ENCODE results near the gene ASB18. TPM values are rescaled to one million over a fixed set of nuclear protein-coding genes. Genes with fewer than 3 reads are reported as not detected.

Gene ASB18
- total RNA-seq, 1 experiment from 2014 or later = not detected

DNA sequence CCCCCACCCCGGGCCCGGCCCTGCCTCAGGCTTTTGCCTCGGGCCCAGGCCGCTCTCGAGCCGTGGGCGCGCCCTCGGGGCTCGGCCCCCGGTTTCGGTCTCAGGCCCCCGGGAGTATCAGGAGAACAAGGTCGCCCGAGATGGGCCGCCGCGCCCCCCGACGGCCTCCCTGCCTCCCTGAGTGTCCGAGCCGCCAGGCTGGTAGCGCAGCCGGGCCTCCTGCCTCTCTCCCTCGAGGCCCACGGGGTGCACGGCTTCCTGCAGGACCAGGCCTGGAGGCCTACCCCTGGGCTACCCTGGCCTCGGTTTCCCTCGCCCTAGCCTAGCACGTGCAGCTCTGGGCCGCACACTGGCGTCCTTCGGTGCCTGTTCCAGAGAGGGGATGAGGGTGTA lies 104.4 kb downstream of the ASB18 start:
- Histone ChIP-seq H3K4me2 (ENCODE audit: low read length) (no peak overlapping the region), H3K79me2 (ENCODE audit: insufficient read depth, low read length) (no peaks in the 10 kb centered on the region), H3K36me3 (ENCODE audit: control insufficient read depth in 1 of 2, insufficient read depth in 2 of 2, low read length in 2 of 2) (no peaks in the 10 kb centered on the region), H3K4me3 (replicated peaks in 1 of 2; ENCODE audit: low read depth in 1 of 2, low read length in 2 of 2) (no peak overlapping the region), H3K9ac (ENCODE audit: low read length) (no peak overlapping the region), H3K27me3 (ENCODE audit: insufficient read depth, low read length) (no peaks in the 10 kb centered on the region), H3K9me2 (ENCODE audit: insufficient read depth) (no peaks in the 10 kb centered on the region), H4K20me1 (ENCODE audit: insufficient read depth) (no peaks in the 10 kb centered on the region), H3K4me1 (ENCODE audit: control insufficient read depth in 1 of 2, insufficient read depth in 2 of 2, low read length in 2 of 2) (peaks cover 0 to 3% of the 10 kb centered on the region in 2 experiments; a peak in 1 of 4 replicates), H3K27ac (ENCODE audit: low read depth, low read length) (no peak overlapping the region), H2AFZ (ENCODE audit: low read depth, low read length, poor library complexity, severe bottlenecking) (no peak overlapping the region), H3K9me3 (ENCODE audit: control insufficient read depth in 1 of 2, insufficient read depth in 1 of 2, low read depth in 1 of 2, low read length in 2 of 2) (no peaks in the 10 kb centered on the region)
- RAD21 ChIA-PET (ENCODE audit: low non-redundant PET in 1 of 2, low total read pairs in 2 of 2, uncharacterized antibody in 2 of 2, unreplicated experiment in 2 of 2) = no interaction called here
- no peak for DNase-seq (ENCODE audit: low read depth, low spot score)
- POLR2A ChIA-PET = no interaction called here
- no TSS peak for BruUV-seq (replicated peaks)
- TF ChIP-seq POLR2AphosphoS5 (IDR thresholded peaks at IDR 0.05; ENCODE audit: low read depth, low read length) (no peak), CEBPB (IDR thresholded peaks at IDR 0.05; ENCODE audit: low read depth) (no peak), ZNF274 (IDR thresholded peaks at IDR 0.05; ENCODE audit: low read depth, low read length) (no peak), SP1 (IDR thresholded peaks at IDR 0.05; ENCODE audit: low read depth) (no peak), ELF1 (IDR thresholded peaks at IDR 0.05; ENCODE audit: borderline replicate concordance, low read depth) (no peak), YY1 (IDR thresholded peaks at IDR 0.05; ENCODE audit: extremely low read depth, insufficient replicate concordance, low read depth, low read length) (no peak), CBX3 (IDR thresholded peaks at IDR 0.05; ENCODE audit: low read depth) (no peak), JUND (IDR thresholded peaks at IDR 0.05) (no peak), ZFX (IDR thresholded peaks at IDR 0.05) (no peak), TCF7L2 (IDR thresholded peaks at IDR 0.05; ENCODE audit: borderline replicate concordance, extremely low read depth, insufficient read depth, insufficient read length) (no peak), POLR2A (IDR thresholded peaks at IDR 0.05; ENCODE audit: borderline replicate concordance, extremely low read depth, insufficient read depth, insufficient read length) (no peak), FOSL1 (IDR thresholded peaks at IDR 0.05; ENCODE audit: low read depth) (no peak), SRF (IDR thresholded peaks at IDR 0.05; ENCODE audit: low read depth) (no peak), EZH2 (IDR thresholded peaks at IDR 0.05) (no peak), EZH2phosphoT487 (IDR thresholded peaks at IDR 0.05; ENCODE audit: borderline replicate concordance) (no peak)
- TF ChIP-seq, protein P1, sequence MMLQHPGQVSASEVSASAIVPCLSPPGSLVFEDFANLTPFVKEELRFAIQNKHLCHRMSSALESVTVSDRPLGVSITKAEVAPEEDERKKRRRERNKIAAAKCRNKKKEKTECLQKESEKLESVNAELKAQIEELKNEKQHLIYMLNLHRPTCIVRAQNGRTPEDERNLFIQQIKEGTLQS (IDR thresholded peaks at IDR 0.05) = no peak
- TF ChIP-seq, protein P2, sequence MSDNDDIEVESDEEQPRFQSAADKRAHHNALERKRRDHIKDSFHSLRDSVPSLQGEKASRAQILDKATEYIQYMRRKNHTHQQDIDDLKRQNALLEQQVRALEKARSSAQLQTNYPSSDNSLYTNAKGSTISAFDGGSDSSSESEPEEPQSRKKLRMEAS (IDR thresholded peaks at IDR 0.05) = no peak
- TF ChIP-seq, protein P3, sequence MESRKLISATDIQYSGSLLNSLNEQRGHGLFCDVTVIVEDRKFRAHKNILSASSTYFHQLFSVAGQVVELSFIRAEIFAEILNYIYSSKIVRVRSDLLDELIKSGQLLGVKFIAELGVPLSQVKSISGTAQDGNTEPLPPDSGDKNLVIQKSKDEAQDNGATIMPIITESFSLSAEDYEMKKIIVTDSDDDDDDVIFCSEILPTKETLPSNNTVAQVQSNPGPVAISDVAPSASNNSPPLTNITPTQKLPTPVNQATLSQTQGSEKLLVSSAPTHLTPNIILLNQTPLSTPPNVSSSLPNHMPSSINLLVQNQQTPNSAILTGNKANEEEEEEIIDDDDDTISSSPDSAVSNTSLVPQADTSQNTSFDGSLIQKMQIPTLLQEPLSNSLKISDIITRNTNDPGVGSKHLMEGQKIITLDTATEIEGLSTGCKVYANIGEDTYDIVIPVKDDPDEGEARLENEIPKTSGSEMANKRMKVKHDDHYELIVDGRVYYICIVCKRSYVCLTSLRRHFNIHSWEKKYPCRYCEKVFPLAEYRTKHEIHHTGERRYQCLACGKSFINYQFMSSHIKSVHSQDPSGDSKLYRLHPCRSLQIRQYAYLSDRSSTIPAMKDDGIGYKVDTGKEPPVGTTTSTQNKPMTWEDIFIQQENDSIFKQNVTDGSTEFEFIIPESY (IDR thresholded peaks at IDR 0.05; ENCODE audit: extremely low read depth, insufficient replicate concordance, low read length) = no peak
- TF ChIP-seq, protein P4, sequence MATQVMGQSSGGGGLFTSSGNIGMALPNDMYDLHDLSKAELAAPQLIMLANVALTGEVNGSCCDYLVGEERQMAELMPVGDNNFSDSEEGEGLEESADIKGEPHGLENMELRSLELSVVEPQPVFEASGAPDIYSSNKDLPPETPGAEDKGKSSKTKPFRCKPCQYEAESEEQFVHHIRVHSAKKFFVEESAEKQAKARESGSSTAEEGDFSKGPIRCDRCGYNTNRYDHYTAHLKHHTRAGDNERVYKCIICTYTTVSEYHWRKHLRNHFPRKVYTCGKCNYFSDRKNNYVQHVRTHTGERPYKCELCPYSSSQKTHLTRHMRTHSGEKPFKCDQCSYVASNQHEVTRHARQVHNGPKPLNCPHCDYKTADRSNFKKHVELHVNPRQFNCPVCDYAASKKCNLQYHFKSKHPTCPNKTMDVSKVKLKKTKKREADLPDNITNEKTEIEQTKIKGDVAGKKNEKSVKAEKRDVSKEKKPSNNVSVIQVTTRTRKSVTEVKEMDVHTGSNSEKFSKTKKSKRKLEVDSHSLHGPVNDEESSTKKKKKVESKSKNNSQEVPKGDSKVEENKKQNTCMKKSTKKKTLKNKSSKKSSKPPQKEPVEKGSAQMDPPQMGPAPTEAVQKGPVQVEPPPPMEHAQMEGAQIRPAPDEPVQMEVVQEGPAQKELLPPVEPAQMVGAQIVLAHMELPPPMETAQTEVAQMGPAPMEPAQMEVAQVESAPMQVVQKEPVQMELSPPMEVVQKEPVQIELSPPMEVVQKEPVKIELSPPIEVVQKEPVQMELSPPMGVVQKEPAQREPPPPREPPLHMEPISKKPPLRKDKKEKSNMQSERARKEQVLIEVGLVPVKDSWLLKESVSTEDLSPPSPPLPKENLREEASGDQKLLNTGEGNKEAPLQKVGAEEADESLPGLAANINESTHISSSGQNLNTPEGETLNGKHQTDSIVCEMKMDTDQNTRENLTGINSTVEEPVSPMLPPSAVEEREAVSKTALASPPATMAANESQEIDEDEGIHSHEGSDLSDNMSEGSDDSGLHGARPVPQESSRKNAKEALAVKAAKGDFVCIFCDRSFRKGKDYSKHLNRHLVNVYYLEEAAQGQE (IDR thresholded peaks at IDR 0.05; ENCODE audit: low read depth) = no peak
- intact Hi-C loops (cut with micrococcal nuclease) = no loop called here
- no peak for ATAC-seq
- CTCF ChIA-PET = no interaction called here
